H1 (cell line): Measurements from ENCODE around the gene PCNA. TPM values are rescaled to one million over a fixed set of nuclear protein-coding genes. Genes with fewer than 3 reads are reported as not detected.

Source experiments
- CTCF ChIA-PET: fragments of 300-600 bp; sonication (Branson Sonifier 250); formaldehyde crosslinking; loops from one replicate; lab custom pipeline; 2021; ENCODE audit not compliant: partially characterized antibody; lab: Charles Lee
- POLR2A ChIA-PET: fragments of 300-600 bp; sonication (Branson Sonifier 250); formaldehyde crosslinking; loops from one replicate; lab custom pipeline; 2021; ENCODE audit warnings: inconsistent platforms; ENCODE audit not compliant: partially characterized antibody; lab: Charles Lee
- DNase-seq, 2 experiments: peaks; one replicate each; pipeline versions ENCODE4 v3.0.0 to v3.0.0-alpha.2; 2010 to 2022; ENCODE audit warnings: low spot score in 2 of 2, low read depth in 1 of 2, mixed read lengths in 1 of 2
- FAIRE-seq: peaks from 2 replicates; lab custom pipeline; 2011; peaks lifted over from hg19 to GRCh38; lab: Jason Lieb, UNC
- H2AFZ ChIP-seq: 2 replicates; pipeline ENCODE4 v1.8.1; 2012; ENCODE audit warnings: low read length, inconsistent platforms
- H2AK5ac ChIP-seq: 2 replicates; pipeline ENCODE4 v1.6.1; 2013; ENCODE audit warnings: low read depth, low read length
- H2BK120ac ChIP-seq: replicated peaks from 2 replicates; pipeline ENCODE3; 2013; ENCODE audit warnings: low read depth, low read length, inconsistent platforms
- H2BK12ac ChIP-seq: 2 replicates; pipeline ENCODE4 v1.6.1; 2013; ENCODE audit warnings: low read depth, low read length
- H2BK15ac ChIP-seq: 2 replicates; pipeline ENCODE4 v1.6.1; 2013; ENCODE audit warnings: low read length
- H2BK20ac ChIP-seq: 2 replicates; pipeline ENCODE4 v1.6.1; 2013; ENCODE audit warnings: low read length
- H2BK5ac ChIP-seq: 2 replicates; pipeline ENCODE4 v1.6.1; 2013; ENCODE audit warnings: low read depth, low read length
- H3K14ac ChIP-seq: 2 replicates; pipeline ENCODE4 v1.6.1; 2013; ENCODE audit warnings: inconsistent platforms; ENCODE audit not compliant: insufficient read length
- H3K18ac ChIP-seq: 2 replicates; pipeline ENCODE4 v1.6.1; 2013; ENCODE audit warnings: low read length; ENCODE audit errors: extremely low read depth
- H3K23ac ChIP-seq: 2 replicates; pipeline ENCODE4 v1.6.1; 2013; ENCODE audit warnings: inconsistent platforms; ENCODE audit not compliant: insufficient read length
- H3K23me2 ChIP-seq: 2 replicates; pipeline ENCODE4 v1.6.1; 2013; ENCODE audit warnings: low read depth, low read length
- H3K27ac ChIP-seq: 2 replicates; pipeline ENCODE4 v1.6.1; 2011; ENCODE audit warnings: low read depth, low read length, inconsistent platforms
- H3K27me3 ChIP-seq, 4 experiments: replicated peaks in 1 of 4; 1 replicate in 1 of 4; 2 replicates in 3 of 4; pipeline versions ENCODE4 v1.6.1 to v1.8.1; 2011 to 2013; ENCODE audit warnings: low read length in 3 of 4, mild to moderate bottlenecking in 3 of 4, inconsistent platforms in 2 of 4, mixed read lengths in 2 of 4, moderate library complexity in 1 of 4; ENCODE audit not compliant: control insufficient read depth in 3 of 4, insufficient read depth in 3 of 4; ENCODE audit errors: extremely low read depth in 1 of 4
- H3K36me3 ChIP-seq, 4 experiments: 2 replicates each; pipeline versions ENCODE4 v1.6.1 to v1.8.1; 2011 to 2013; ENCODE audit warnings: mild to moderate bottlenecking in 4 of 4, low read length in 3 of 4, moderate library complexity in 2 of 4, control low read depth in 1 of 4, inconsistent platforms in 1 of 4; ENCODE audit not compliant: insufficient read depth in 4 of 4, control insufficient read depth in 2 of 4
- H3K4ac ChIP-seq: replicated peaks from 2 replicates; pipeline ENCODE3; 2013; ENCODE audit warnings: low read length, low read depth, mixed read lengths, inconsistent platforms; ENCODE audit not compliant: insufficient read length
- H3K4me1 ChIP-seq, 4 experiments: replicated peaks in 1 of 4; 1 replicate in 1 of 4; 2 replicates in 3 of 4; pipeline versions ENCODE4 v1.6.1 to v1.8.1; 2011 to 2013; ENCODE audit warnings: low read length in 3 of 4, inconsistent platforms in 2 of 4, mixed read lengths in 1 of 4; ENCODE audit not compliant: insufficient read depth in 4 of 4, control insufficient read depth in 3 of 4
- H3K4me2 ChIP-seq, 2 experiments: 2 replicates each; pipeline versions ENCODE4 v1.6.1 to v1.8.1; 2011 to 2013; ENCODE audit warnings: low read depth in 2 of 2, low read length in 2 of 2, control low read depth in 1 of 2, inconsistent platforms in 1 of 2, mild to moderate bottlenecking in 1 of 2; ENCODE audit not compliant: insufficient read depth in 1 of 2
- H3K4me3 ChIP-seq, 4 experiments: fragments of 200-600, 300-600 bp in 1 of 4; sonication (generic), shearing (Covaris generic), sonication (Bioruptor Twin) in 1 of 4; 2 replicates each; pipeline versions ENCODE4 v1.5.1 to v1.8.1; 2011 to 2016; ENCODE audit warnings: low read length in 4 of 4, low read depth in 3 of 4, control low read depth in 2 of 4, inconsistent platforms in 2 of 4, mild to moderate bottlenecking in 2 of 4, mixed read lengths in 1 of 4, moderate library complexity in 1 of 4; ENCODE audit not compliant: insufficient read depth in 2 of 4; ENCODE audit errors: extremely low read depth in 1 of 4
- H3K56ac ChIP-seq: replicated peaks from 2 replicates; pipeline ENCODE3; 2013; ENCODE audit warnings: low read depth, mild to moderate bottlenecking, mixed read lengths, low read length, inconsistent platforms; ENCODE audit not compliant: insufficient read length
- H3K79me1 ChIP-seq: 2 replicates; pipeline ENCODE4 v1.6.1; 2013; ENCODE audit warnings: low read depth, low read length, control low read depth
- H3K79me2 ChIP-seq, 2 experiments: 2 replicates each; pipeline versions ENCODE4 v1.6.1 to v1.8.1; 2012 to 2013; ENCODE audit warnings: low read length in 2 of 2, mild to moderate bottlenecking in 2 of 2, inconsistent platforms in 1 of 2; ENCODE audit not compliant: insufficient read depth in 2 of 2, control insufficient read depth in 1 of 2
- H3K9ac ChIP-seq, 4 experiments: replicated peaks in 1 of 4; 1 replicate in 1 of 4; 2 replicates in 3 of 4; pipeline versions ENCODE4 v1.6.1 to v1.8.1; 2011 to 2013; ENCODE audit warnings: low read depth in 3 of 4, low read length in 3 of 4, control low read depth in 2 of 4, mild to moderate bottlenecking in 2 of 4, moderate library complexity in 2 of 4, inconsistent platforms in 1 of 4; ENCODE audit errors: extremely low read depth in 1 of 4
- H3K9me3 ChIP-seq, 2 experiments: 2 replicates each; pipeline versions ENCODE4 v1.6.1 to v1.8.1; 2012 to 2013; ENCODE audit warnings: mild to moderate bottlenecking in 2 of 2, moderate library complexity in 2 of 2, control low read depth in 1 of 2, inconsistent platforms in 1 of 2, low read depth in 1 of 2, low read length in 1 of 2, mixed read lengths in 1 of 2; ENCODE audit not compliant: insufficient read depth in 2 of 2
- H4K20me1 ChIP-seq, 2 experiments: replicated peaks in 1 of 2; 2 replicates each; pipeline versions ENCODE3 to v1.8.1; 2011 to 2013; ENCODE audit warnings: inconsistent platforms in 2 of 2, low read length in 2 of 2, mild to moderate bottlenecking in 1 of 2; ENCODE audit not compliant: insufficient read depth in 2 of 2, control insufficient read depth in 1 of 2
- H4K5ac ChIP-seq: 2 replicates; pipeline ENCODE4 v1.6.1; 2013; ENCODE audit warnings: low read length, low read depth, mixed read lengths, inconsistent platforms; ENCODE audit not compliant: insufficient read length
- H4K8ac ChIP-seq: 2 replicates; pipeline ENCODE4 v1.8.0; 2013; ENCODE audit warnings: mild to moderate bottlenecking, moderate library complexity, low read length, inconsistent platforms; ENCODE audit not compliant: insufficient read depth; ENCODE audit errors: extremely low read depth
- H4K91ac ChIP-seq: replicated peaks from 2 replicates; pipeline ENCODE3; 2013; ENCODE audit warnings: low read length, mixed read lengths, inconsistent platforms; ENCODE audit not compliant: insufficient read length
- RAD21 ChIP-seq, 2 experiments: IDR thresholded peaks in 1 of 2; conservative IDR thresholded peaks in 1 of 2; 2 replicates each; pipeline ENCODE4 v1.6.1; 2011; ENCODE audit warnings: low read depth in 2 of 2, low read length in 2 of 2, improper control_type of control experiment in 1 of 2, inconsistent platforms in 1 of 2, mild to moderate bottlenecking in 1 of 2, moderate library complexity in 1 of 2
- WGBS, 2 experiments: shearing (Covaris generic) in 1 of 2; methylation state at CpG; one replicate each; pipeline versions ENCODE4 v1.1.6 to v1.1.7; 2013 to 2015; ENCODE audit warnings: low lambda C conversion rate in 2 of 2, mixed read lengths in 2 of 2, inconsistent platforms in 1 of 2, low coverage in 1 of 2, missing lambda C conversion rate in 1 of 2; ENCODE audit not compliant: insufficient replicate concordance in 2 of 2, insufficient coverage in 1 of 2, insufficient read length in 1 of 2; ENCODE audit errors: extremely low coverage in 1 of 2, missing lambda C conversion rate in 1 of 2; 5-methylcytosine and 5-hydroxymethylcytosine counted together
- polyA plus RNA-seq, 7 experiments: library from polyadenylated mRNA; depleted of rRNA in 3 of 7; stranded (reverse) in 5 of 7; unstranded in 2 of 7; fragments of >200 nt in 5 of 7; fragments of 200-250 nt in 2 of 7; gene quantifications; 1 replicate in 5 of 7; 2 replicates in 1 of 7; 4 replicates in 1 of 7; pipeline versions ENCODE4 v1.2.1 to v1.2.3, GENCODE V29; 2011 to 2013; ENCODE audit warnings: missing spikeins in 2 of 7, mixed read lengths in 2 of 7
- total RNA-seq: library from RNA; stranded (reverse); fragmentation: NEBNext Ultra II Directional; extraction: Animal tissue kit (Norgen Biotek cat#: 25700); gene quantifications from 2 replicates; pipeline ENCODE4 v1.2.1, GENCODE V29; 2021

The PCNA gene
- total and polyA plus RNA-seq, 2 of the 8 experiments (the other 6 are each of a cell fraction or from before 2014, with no cell fraction given): 290 to 737 TPM

GRCh38 chr20:5141615-5142014, 21.9 kb upstream of the PCNA start:
- Histone ChIP-seq H2BK5ac (no peak overlapping the region), H3K56ac (no peak overlapping the region), H4K20me1 (peaks cover 0 to 7% of the 10 kb centered on the region in 2 experiments), H3K14ac (no peak overlapping the region), H3K4ac (no peak overlapping the region), H3K27ac (no peak overlapping the region), H3K36me3 (no peaks in the 10 kb centered on the region), H3K4me1 (no peaks in the 10 kb centered on the region), H2AK5ac (no peak overlapping the region), H2BK12ac (no peak overlapping the region), H4K5ac (no peak overlapping the region), H2BK20ac (no peak overlapping the region), H4K8ac (no peak overlapping the region), H3K79me2 (peaks cover 2 to 71% of the 10 kb centered on the region in 2 experiments; a peak in 3 of 4 replicates), H2BK120ac (no peak overlapping the region), H3K9ac (no peak overlapping the region), H2AFZ (no peak overlapping the region), H4K91ac (no peak overlapping the region), H3K18ac (no peak overlapping the region), H3K4me2 (no peak overlapping the region), H3K23ac (no peak overlapping the region), H3K9me3 (no peaks in the 10 kb centered on the region), H3K79me1 (peaks cover 9% of the 10 kb centered on the region), H3K27me3 (no peaks in the 10 kb centered on the region), H3K23me2 (no peaks in the 10 kb centered on the region), H3K4me3 (no peak overlapping the region), H2BK15ac (no peak overlapping the region)
- 83% methylated on average over 2 of the region's 2 CpGs; no CpG with 5 or more reads in 1 of the 2 experiments for WGBS, 2 experiments
- DNase-seq: no peak
- TF ChIP-seq RAD21 (IDR thresholded peaks at IDR 0.05 in 1 of 2, conservative IDR thresholded peaks at IDR 0.05 in 1 of 2; ENCODE audit: low read depth in 2 of 2, low read length in 2 of 2): no peak
- POLR2A ChIA-PET: interaction anchor here (1.5 kb wide), 1 partner anchor 26 kb away, joined by 4 read pairs; no protein-coding TSS in a partner anchor
- FAIRE-seq: no peak
- CTCF ChIA-PET: interaction anchor here (1.3 to 1.4 kb wide), 2 partner anchors 15 to 50 kb away, joined by 3 to 4 read pairs; partner anchors contain the start of gene CDS2
